K562 (cell line): ENCODE data around the gene LRRC49. TPM values are rescaled to one million over a fixed set of nuclear protein-coding genes. Genes with fewer than 3 reads are reported as not detected.

ENCODE experiments used
- ATAC-seq: fragments of 200-7000 bp; cut with Tn5 transposase; 3 replicates; pipeline ENCODE4 v1.9.1; 2020; ENCODE audit warnings: moderate library complexity
- BruUV-seq: library from RNA; stranded (reverse); fragments of 400-500 nt; replicated peaks from 2 replicates; lab custom pipeline; 2021; lab: Mats Ljungman, UMichigan
- CTCF ChIA-PET: fragments of 300-600 bp; formaldehyde crosslinking; extraction: SDS; loops from one replicate; lab custom pipeline; 2021; ENCODE audit warnings: low intra/inter-chr PET ratio; lab: Yijun Ruan, JAX
- POLR2A ChIA-PET: fragments of 300-600, 350-650 bp; sonication (Branson Sonifier 250); formaldehyde crosslinking; extraction: SDS; loops from one replicate; lab custom pipeline; 2021; ENCODE audit warnings: antibody characterized with exemption, inconsistent platforms; lab: Yijun Ruan, JAX
- DNase-seq, 4 experiments: peaks; one replicate each; pipeline versions ENCODE4 v3.0.0 to v3.0.0-alpha.2; 2011 to 2018; ENCODE audit warnings: low spot score in 3 of 4, mixed read lengths in 3 of 4; ENCODE audit errors: extremely low read depth in 1 of 4
- FAIRE-seq: peaks from 2 replicates; lab custom pipeline; 2011; peaks lifted over from hg19 to GRCh38; lab: Jason Lieb, UNC
- H2AFZ ChIP-seq: 2 replicates; pipeline ENCODE4 v1.6.0; 2011; ENCODE audit warnings: low read depth, low read length, control low read depth, inconsistent platforms
- H3K27ac ChIP-seq: fragments of 200-600 bp; 3 replicates; pipeline ENCODE4 v1.8.0; 2011; ENCODE audit warnings: low read depth, mild to moderate bottlenecking, control low read depth, inconsistent platforms, low read length, moderate library complexity, mixed read lengths; ENCODE audit errors: extremely low read depth
- H3K27me3 ChIP-seq, 2 experiments: fragments of 300-600 bp in 1 of 2; 2 replicates in 1 of 2; 3 replicates in 1 of 2; pipeline versions ENCODE4 v1.6.0 to v1.8.0; 2011; ENCODE audit warnings: inconsistent platforms in 2 of 2, low read length in 2 of 2, mild to moderate bottlenecking in 1 of 2, mixed read lengths in 1 of 2, moderate library complexity in 1 of 2; ENCODE audit not compliant: control insufficient read depth in 2 of 2, insufficient read depth in 2 of 2
- H3K36me3 ChIP-seq: fragments of 300-600 bp; 3 replicates; pipeline ENCODE4 v1.8.0; 2011; ENCODE audit warnings: mild to moderate bottlenecking, low read length, inconsistent platforms; ENCODE audit not compliant: control insufficient read depth, insufficient read depth
- H3K4me1 ChIP-seq, 2 experiments: fragments of 200-600 bp in 1 of 2; replicated peaks in 1 of 2; 2 replicates in 1 of 2; 3 replicates in 1 of 2; pipeline versions ENCODE4 v1.5.1 to v1.8.0; 2011; ENCODE audit warnings: inconsistent platforms in 2 of 2, low read length in 2 of 2, mild to moderate bottlenecking in 1 of 2, mixed read lengths in 1 of 2, moderate library complexity in 1 of 2; ENCODE audit not compliant: control insufficient read depth in 2 of 2, insufficient read depth in 2 of 2
- H3K4me2 ChIP-seq: 2 replicates; pipeline ENCODE4 v1.6.1; 2011; ENCODE audit warnings: low read length, control low read depth, inconsistent platforms, mixed read lengths; ENCODE audit not compliant: insufficient read depth
- H3K4me3 ChIP-seq: fragments of 200-600 bp; sonication (generic), shearing (Covaris generic); 2 replicates; pipeline ENCODE4 v1.5.1; 2016; ENCODE audit warnings: control low read depth, inconsistent platforms
- H3K79me2 ChIP-seq: fragments of 200-600 bp; 3 replicates; pipeline ENCODE4 v1.8.0; 2011; ENCODE audit warnings: low read length, inconsistent platforms; ENCODE audit not compliant: control insufficient read depth, insufficient read depth
- H3K9ac ChIP-seq, 2 experiments: 2 replicates each; pipeline versions ENCODE4 v1.6.0 to v1.6.1; 2011; ENCODE audit warnings: low read depth in 2 of 2, low read length in 2 of 2, control low read depth in 1 of 2, inconsistent platforms in 1 of 2, mild to moderate bottlenecking in 1 of 2, mixed read lengths in 1 of 2; ENCODE audit not compliant: insufficient read depth in 1 of 2
- H3K9me1 ChIP-seq: one replicate; pipeline ENCODE4 v1.6.0; 2011; ENCODE audit warnings: inconsistent platforms, mild to moderate bottlenecking, low read length, moderate library complexity; ENCODE audit not compliant: control insufficient read depth, insufficient read depth
- H3K9me3 ChIP-seq: replicated peaks from 2 replicates; pipeline ENCODE4 v1.5.1; 2011; ENCODE audit warnings: low read depth, low read length, inconsistent platforms; ENCODE audit not compliant: control insufficient read depth, insufficient read depth
- H4K20me1 ChIP-seq: replicated peaks from 2 replicates; pipeline ENCODE4 v1.6.1; 2011; ENCODE audit warnings: low read length, inconsistent platforms, mixed read lengths; ENCODE audit not compliant: control insufficient read depth, insufficient read depth
- NBN ChIP-seq: fragments of 450-650 bp; IDR thresholded peaks from 2 replicates; pipeline ENCODE4 v1.6.1; 2016; ENCODE audit warnings: low read depth, mild to moderate bottlenecking
- SAFB2 ChIP-seq: fragments of 200-400 bp; formaldehyde crosslinking; IDR thresholded peaks from 2 replicates; pipeline ENCODE4 v1.6.1; 2018; ENCODE audit warnings: borderline replicate concordance, low read length, low read depth, moderate library complexity; ENCODE audit not compliant: severe bottlenecking
- WGBS: fragments of 100-300 bp; shearing (Covaris generic); methylation state at CpG from one replicate; pipeline ENCODE4 v1.1.6; 2016; ENCODE audit warnings: low coverage, mixed read lengths; ENCODE audit not compliant: insufficient coverage; ENCODE audit errors: missing lambda C conversion rate; 5-methylcytosine and 5-hydroxymethylcytosine counted together
- in situ Hi-C: fragments of 300-500 bp; cut with MboI; formaldehyde crosslinking; loops from 4 replicates; pipeline ENCODE4 v1.15.0; 2018; ENCODE audit warnings: inconsistent platforms, mixed read lengths
- intact Hi-C: fragments of 100-400 bp; cut with micrococcal nuclease; formaldehyde crosslinking; loops from 2 replicates; pipeline ENCODE4 v1.14.2; 2022
- polyA plus RNA-seq, 8 experiments: library from polyadenylated mRNA; depleted of rRNA in 4 of 8; stranded (reverse) in 5 of 8; unstranded in 3 of 8; fragments of >200 nt; fragmentation: Nextera tagmentation in 2 of 8; fragmentation: Illumina TruSeq in 1 of 8; extraction: Ambion mirVana in 2 of 8; extraction: Trizol in 1 of 8; gene quantifications; 2 replicates each; pipeline versions ENCODE4 v1.2.1 to v1.2.3, GENCODE V29; 2011 to 2014; ENCODE audit warnings: inconsistent platforms in 1 of 8, missing spikeins in 1 of 8
- total RNA-seq, 7 experiments: library from RNA; depleted of rRNA in 6 of 7; stranded (reverse); fragments of >200 nt in 6 of 7; fragmentation: Illumina TruSeq in 2 of 7; extraction: Trizol in 2 of 7; gene quantifications; 2 replicates each; pipeline versions ENCODE4 v1.2.1 to v1.2.3, GENCODE V29; 2011 to 2021; ENCODE audit warnings: low replicate concordance in 1 of 7
- TF ChIP-seq, protein P1 (sequence below), 3 experiments: IDR thresholded peaks in 2 of 3; conservative IDR thresholded peaks in 1 of 3; 2 replicates each; pipeline ENCODE4 v1.5.1; 2011 to 2012; ENCODE audit warnings: low read length in 3 of 3, mild to moderate bottlenecking in 3 of 3, control low read depth in 2 of 3, improper control_type of control experiment in 1 of 3, inconsistent platforms in 1 of 3, low read depth in 1 of 3, mixed read lengths in 1 of 3, moderate library complexity in 1 of 3; ENCODE audit not compliant: insufficient read depth in 2 of 3

The LRRC49 gene
- total and polyA plus RNA-seq, 9 of the 15 experiments (the other 6 are each of a cell fraction or from before 2014, with no cell fraction given) = 0.32 TPM; not detected in 8

GRCh38 chr15:70892912-70893560 lies 410 bp downstream of the LRRC49 start:
- 16% methylated on average over 8 of the region's 10 CpGs for WGBS

More at GRCh38 chr15:70892912-70893560, 410 bp downstream of the LRRC49 start:
- ChIA-PET CTCF (no interaction called here), POLR2A (no interaction called here)
- Histone ChIP-seq H3K4me2 (no peak overlapping the region; the same call in 1 of the 2 replicates), H3K27me3 (no peaks in the 10 kb centered on the region), H3K9me3 (no peaks in the 10 kb centered on the region), H3K27ac (no peak overlapping the region), H3K4me3 (no peak overlapping the region), H3K79me2 (no peaks in the 10 kb centered on the region), H3K36me3 (no peaks in the 10 kb centered on the region), H3K9ac (no peak overlapping the region), H4K20me1 (no peaks in the 10 kb centered on the region), H3K9me1 (no peaks in the 10 kb centered on the region), H3K4me1 (peaks cover 0 to 9% of the 10 kb centered on the region in 2 experiments; a peak in 2 of 5 replicates), H2AFZ (peak overlapping the region; percentile 82; the same call in 1 of the 2 replicates)
- BruUV-seq = no TSS peak
- TF ChIP-seq, protein P1, sequence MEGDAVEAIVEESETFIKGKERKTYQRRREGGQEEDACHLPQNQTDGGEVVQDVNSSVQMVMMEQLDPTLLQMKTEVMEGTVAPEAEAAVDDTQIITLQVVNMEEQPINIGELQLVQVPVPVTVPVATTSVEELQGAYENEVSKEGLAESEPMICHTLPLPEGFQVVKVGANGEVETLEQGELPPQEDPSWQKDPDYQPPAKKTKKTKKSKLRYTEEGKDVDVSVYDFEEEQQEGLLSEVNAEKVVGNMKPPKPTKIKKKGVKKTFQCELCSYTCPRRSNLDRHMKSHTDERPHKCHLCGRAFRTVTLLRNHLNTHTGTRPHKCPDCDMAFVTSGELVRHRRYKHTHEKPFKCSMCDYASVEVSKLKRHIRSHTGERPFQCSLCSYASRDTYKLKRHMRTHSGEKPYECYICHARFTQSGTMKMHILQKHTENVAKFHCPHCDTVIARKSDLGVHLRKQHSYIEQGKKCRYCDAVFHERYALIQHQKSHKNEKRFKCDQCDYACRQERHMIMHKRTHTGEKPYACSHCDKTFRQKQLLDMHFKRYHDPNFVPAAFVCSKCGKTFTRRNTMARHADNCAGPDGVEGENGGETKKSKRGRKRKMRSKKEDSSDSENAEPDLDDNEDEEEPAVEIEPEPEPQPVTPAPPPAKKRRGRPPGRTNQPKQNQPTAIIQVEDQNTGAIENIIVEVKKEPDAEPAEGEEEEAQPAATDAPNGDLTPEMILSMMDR (IDR thresholded peaks at IDR 0.05 in 2 of 3, conservative IDR thresholded peaks at IDR 0.05 in 1 of 3; ENCODE audit: insufficient read depth in 2 of 3, low read depth in 1 of 3, low read length in 3 of 3) = peak in 2 of 3 experiments; percentile 6 to 18; a peak in 1 of 6 replicates
- TF ChIP-seq NBN = no peak
- no peak for TF ChIP-seq SAFB2
- DNase-seq = no peak
- ATAC-seq = no peak
- FAIRE-seq = no peak
- in situ Hi-C loops (no loop called here), intact Hi-C loops (no loop called here)
